ENCODE data around the gene FBXL22.

Gene FBXL22

GRCh38 chr15:63593705-63594671 is 3.2 kb upstream of the FBXL22 start:
- peak; percentile 34 to 60 for DNase-seq (ENCODE audit: low read depth in 2 of 2)

DNA sequence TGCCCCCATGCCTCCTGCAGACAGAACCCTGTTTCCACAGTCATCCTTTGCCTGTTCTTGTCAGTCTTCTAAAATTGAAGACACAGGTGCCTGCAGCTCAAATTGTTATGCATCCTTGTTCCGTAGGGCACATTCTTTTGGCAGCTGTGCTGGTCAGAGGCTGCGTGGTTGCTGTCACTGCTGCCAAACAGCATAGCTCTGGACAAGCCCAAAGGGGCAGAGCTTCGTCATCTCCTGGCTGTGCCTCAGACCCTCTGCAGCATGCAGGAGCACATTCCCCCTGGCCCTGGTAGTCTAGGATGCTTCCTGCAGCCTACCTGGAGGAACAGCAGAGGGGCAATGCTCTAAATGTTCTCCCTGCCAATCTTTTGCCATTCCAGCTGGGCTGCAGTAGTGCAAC is 2.1 kb upstream of the FBXL22 start:
- DNase-seq (ENCODE audit: low read depth in 2 of 2), result no peak

DNA sequence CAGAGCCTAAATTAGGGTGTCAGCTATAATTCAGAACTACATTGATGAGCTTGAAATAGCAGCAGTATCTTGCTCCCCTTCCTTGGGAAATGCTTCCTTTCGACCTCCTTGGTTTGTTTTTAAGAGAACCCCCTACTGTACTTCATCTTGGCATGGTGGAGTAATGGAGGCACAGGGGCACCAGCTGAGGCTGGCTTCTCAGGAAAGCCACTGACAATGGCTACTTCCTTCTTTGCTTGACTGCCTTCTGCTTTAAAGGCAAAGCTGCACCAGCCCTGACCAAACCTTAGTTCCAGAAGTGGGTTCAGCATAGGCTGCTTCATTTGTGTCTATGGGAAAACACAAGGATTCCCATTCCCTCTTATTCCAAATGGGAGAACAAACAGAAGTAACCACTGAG is 1.5 kb upstream of the FBXL22 start:
- DNase-seq (ENCODE audit: low read depth in 2 of 2), result no peak

- no peak for DNase-seq (ENCODE audit: low read depth in 2 of 2)
Measured at GRCh38 chr15:63596676-63597037, 530 bp upstream of the FBXL22 start.

DNA sequence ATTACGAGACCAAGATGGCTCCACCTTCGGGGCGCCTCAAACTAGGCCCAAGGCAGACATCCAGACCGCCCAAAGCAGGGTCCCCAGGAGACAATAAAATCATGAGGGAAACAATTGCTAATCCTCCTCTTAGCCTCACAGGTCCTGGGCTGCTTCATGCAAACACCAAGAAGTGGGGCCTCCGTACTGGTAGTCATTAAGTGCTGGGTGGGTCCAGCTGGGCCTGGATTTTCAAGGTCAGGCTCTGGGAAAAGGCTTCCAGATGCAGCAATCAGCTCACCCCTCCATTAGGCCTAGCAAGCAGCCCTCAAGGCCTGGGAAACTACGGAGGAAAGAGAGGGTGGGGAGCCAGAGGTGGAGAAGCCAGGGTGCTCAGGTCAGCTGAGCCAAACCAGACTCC is 634 bp downstream of the FBXL22 start:
- DNase-seq (ENCODE audit: low read depth in 2 of 2), result no peak

GRCh38 chr15:63598473-63599400 is 1.6 kb downstream of the FBXL22 start:
- no peak for DNase-seq (ENCODE audit: low read depth in 2 of 2)

DNA sequence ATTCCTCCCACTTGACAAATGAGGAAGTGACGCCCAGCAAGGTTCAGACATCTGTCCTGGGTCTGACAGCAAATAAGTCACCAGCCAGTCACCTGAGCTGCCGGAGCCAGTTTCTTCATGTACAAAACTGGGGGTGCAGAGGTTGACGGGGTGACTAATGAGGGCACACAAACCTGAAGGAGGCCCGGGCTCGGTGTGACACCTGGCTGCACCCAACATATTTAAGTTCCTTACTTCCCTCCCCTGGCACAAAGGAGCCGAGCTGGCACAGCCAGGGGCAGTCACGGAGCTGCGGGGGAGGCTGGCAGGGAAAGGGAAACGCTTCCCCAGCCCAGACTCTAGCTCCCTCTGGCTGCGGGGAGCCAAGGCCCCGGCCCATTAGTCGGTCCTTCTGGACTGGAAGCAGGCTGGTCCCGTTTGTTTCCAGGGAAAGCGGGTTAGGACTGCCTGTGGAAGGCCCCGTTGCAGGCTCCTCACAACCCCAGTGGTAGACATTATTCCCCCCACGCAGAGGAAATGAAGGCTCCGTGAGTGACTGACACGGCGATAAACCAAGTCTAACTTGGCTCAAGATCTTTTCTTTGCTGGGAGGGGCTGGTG is 2.3 kb downstream of the FBXL22 start:
- DNase-seq (ENCODE audit: low read depth in 2 of 2), result no peak

DNA sequence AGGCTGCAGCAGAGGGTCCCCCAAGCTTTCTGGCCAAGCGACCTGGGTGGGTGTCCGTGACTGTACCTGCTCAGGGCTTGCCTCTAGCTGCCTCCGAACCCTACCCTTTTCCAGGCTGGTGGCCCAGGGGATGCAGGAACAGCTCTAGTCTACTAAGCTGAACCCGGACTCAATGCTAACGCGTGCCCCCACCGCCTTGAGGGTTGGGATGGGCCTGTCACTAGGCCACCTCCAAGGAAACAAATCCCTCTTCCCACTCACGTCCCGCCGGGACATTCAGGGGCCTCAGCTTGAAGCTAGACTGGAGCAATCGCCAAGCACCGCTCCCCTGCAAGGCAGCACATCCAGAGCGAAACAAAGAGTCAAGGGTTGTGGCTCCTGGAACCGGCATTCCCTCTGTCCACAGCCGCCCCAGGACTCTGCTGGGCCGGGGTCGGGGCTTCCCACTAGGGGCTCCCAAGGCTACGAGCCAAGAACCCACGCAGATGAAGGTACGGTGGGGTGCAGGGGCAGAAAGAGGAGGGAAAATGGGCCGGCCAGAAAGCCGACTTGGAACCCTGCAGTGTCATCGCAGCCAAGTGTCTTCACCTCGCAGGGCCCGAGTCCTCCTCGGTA is 2.9 kb downstream of the FBXL22 start:
- no peak for DNase-seq (ENCODE audit: low read depth in 2 of 2)

DNA sequence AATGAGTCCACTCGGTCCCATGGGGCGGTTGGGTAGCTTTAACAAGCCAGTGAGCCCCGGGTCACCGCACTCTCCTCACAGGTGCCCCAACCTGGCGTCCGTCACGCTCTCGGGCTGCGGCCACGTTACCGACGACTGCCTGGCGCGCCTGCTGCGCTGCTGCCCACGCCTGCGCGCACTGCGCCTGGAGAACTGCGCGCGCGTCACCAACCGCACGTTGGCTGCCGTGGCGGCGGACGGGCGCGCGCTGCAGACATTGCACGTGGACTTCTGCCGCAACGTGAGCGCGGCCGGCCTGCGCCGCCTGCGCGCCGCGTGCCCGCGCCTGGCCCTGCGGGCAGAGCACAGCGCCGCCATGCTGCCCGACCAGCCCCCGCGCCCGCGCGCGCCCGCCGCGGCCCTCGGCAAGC is 3.4 kb downstream of the FBXL22 start:
- DNase-seq (ENCODE audit: low read depth in 2 of 2), result peak; percentile 83 to 93

GRCh38 chr15:63601026-63601703 is 4.0 kb downstream of the FBXL22 start:
- peak; percentile 30 to 39 for DNase-seq (ENCODE audit: low read depth in 2 of 2)

DNA sequence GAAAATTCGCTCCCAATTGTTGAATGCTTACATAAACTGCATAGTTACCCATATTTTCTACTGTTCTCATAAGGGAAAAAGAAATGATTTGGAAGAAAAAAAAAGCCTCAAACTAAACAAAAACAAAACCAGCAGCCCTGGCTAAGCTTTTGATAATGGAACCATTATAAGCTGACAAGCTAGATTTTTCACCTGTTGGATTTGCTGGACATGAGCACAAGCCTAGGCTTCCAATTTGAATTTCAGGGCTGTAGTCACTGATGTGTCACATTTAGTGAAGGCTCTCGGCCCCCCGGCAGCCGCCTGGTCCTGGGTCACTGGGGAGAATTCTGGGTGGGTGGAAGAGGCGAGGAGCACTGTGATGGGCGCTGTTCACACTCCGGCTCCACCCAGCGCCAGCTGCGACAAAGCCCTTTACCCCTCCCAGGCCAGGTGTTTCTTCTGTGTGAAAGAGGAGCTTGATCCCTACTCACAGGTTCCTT is 4.6 kb downstream of the FBXL22 start:
- no peak for DNase-seq (ENCODE audit: low read depth in 2 of 2)

DNA sequence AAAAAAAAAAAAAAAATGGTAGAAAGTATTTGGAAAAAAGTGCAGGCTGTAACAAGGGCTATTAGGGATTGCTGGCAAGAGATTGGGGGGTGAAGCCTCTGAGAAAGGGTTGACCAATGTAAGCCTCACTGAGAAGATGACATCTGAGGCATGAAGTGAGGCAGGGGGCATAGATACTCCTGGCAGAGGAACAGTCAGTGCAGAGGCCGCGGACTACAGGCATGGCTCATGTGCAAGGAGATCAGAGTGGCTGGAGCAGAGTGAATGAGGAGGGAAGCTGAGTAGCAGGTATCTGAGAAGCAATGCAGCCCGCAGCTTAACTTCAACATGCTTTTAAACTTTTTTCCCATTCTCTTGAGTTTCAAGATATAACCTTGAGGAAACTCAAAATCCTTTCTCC is 5.4 kb downstream of the FBXL22 start:
- no peak for DNase-seq (ENCODE audit: low read depth in 2 of 2)

GRCh38 chr15:63603516-63603915 is 6.3 kb downstream of the FBXL22 start:
- DNase-seq (ENCODE audit: low read depth in 2 of 2), result no peak

DNA sequence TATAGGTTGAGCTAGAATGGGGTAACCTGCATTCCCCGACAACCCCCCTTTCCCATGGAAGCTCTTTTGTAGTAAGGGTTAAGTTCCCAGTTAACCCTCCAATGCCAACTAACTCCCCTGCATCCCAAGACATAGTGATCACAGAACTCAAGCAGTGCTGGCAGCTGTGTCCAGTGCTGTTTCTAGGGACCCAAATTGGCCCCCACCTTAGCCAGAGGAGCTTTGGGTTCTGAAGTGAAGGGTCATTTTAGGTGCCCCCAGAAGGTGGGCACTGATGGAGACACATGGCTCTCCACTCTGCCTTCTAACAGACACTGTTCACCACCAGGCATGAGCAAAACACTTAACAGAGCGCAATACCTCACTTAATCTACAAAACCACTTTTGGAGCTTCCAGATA is 7.1 kb downstream of the FBXL22 start:
- DNase-seq (ENCODE audit: low read depth in 2 of 2), result no peak

GRCh38 chr15:63605036-63605435 is 7.8 kb downstream of the FBXL22 start:
- DNase-seq (ENCODE audit: low read depth in 2 of 2), result no peak

DNA sequence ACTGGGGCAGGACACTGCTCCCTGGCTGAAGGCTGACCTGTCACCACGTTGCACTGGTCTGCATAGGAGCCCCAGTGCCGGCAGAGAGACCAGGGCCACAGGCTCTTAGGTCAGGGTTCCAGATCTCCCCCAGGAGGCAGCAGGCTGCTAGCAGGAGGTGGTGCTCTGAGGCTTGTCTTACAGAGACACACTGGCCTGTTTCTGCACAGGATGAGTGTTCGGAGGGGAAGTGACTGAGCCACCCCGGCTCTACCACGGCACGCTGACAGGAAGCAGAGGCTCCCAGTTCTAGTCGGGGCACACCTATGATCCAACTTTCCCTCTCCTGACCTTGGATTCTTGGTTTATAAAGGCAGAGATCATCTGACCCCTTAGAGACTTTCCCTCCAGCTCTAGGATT is 8.6 kb downstream of the FBXL22 start:
- DNase-seq (ENCODE audit: low read depth in 2 of 2), result peak; percentile 31 to 38

DNA sequence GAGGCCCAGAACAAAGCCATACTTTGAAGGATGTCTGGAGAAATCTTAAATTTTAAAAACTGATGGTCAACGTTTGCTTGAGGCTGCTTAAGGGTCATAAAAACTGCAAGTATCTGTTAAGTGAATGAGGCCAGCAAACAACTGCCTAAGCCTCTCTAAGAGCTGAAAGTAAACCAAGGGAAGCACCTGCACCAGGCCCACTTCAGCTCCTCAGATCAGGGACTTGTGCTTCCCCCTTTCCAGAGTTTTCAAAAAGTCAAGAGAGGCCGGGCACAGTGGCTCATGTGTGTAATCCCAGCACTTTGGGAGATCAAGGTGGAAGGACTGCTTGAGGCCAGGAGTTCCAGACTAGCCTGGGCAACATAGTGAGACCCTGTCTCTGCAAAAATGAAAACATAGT is 9.1 kb downstream of the FBXL22 start:
- no peak for DNase-seq (ENCODE audit: low read depth in 2 of 2)

DNA sequence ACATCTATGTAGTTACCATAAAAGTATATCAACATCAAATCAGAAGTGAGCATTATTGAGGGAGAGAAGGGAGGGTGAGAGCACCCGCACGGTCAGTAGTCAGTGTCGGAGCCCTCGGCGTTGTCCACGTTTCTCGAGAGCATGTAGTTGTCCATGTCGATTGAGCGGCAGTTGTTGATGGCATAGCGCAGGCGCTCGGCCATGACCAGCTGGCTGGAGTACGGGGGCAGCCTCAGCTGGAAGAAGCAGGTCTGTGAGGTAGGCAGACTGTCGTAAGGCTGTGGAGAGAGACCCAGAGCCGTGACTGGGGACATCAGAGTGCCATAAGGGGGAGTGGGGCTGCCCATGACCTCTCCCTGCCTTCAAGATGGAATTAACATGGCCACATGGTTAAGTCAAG is 11.8 kb downstream of the FBXL22 start:
- no peak for DNase-seq (ENCODE audit: low read depth in 2 of 2)

- no peak for DNase-seq (ENCODE audit: low read depth in 2 of 2)
Measured at GRCh38 chr15:63609448-63609847, 12.3 kb downstream of the FBXL22 start.

DNA sequence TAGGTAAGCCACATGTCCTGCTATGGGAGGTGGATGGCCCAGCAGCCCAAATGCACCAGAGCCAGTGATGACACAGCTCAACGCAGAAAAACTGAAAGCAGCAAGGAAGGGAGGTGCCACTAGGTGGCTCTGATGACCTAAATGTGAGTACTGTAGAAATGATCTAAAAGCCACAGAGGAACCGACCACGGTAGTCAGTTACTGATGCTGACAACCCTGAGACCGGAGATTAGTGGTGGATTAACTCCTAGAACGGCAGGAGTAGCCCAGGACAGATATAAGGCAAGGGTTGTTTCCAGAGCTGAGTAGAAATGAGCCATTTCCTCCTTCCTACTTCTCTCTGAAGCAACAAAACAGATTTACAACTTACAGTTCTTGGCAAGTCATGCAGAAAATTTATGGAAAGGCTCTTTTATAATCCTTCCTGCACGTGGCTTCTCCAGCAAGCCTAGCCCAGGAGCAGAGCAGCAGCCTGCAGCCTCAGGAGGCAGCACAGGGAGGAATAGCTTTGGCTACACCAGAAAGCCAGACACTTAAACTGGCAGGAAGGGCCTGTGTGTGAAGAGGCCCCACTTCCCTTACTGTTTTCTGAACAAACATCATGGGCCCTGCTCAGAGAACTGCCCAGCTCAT is 13.1 kb downstream of the FBXL22 start:
- DNase-seq (ENCODE audit: low read depth in 2 of 2), result peak; percentile 39 to 61

DNA sequence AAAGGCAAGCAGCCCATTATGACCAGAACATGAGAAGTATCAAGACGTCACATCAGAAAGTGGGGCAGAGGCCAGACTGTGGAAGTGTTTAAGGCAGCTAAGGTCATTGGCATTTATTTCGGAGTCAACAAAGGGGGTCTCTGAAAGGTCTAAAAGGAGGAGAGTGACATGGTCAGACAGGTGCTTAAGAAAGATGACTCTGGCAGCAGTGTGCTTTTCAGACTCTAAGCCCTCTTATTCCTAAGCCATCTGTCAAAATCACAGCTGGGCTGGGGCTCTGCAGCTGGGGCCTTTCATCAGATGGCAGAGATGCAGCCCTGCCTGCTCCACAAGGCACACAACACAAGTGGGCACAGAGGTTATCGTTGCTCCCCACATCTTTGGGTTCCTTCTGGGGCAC is 14.0 kb downstream of the FBXL22 start:
- no peak for DNase-seq (ENCODE audit: low read depth in 2 of 2)
